ENCODE results near the gene SRC.

SRC gene

GRCh38 chr20:37441023-37441422 is 95.1 kb downstream of the SRC start:
- no peak overlapping the region for H3K27ac ChIP-seq
- H3K4me1 ChIP-seq (ENCODE audit: low read depth, poor library complexity, severe bottlenecking): no peaks in the 10 kb centered on the region
- no peaks in the 10 kb centered on the region for H3K79me2 ChIP-seq (ENCODE audit: insufficient read depth, low read depth)
- peaks cover 3% of the 10 kb centered on the region; the same call in 1 of the 2 replicates for H3K27me3 ChIP-seq (ENCODE audit: insufficient read depth, low read depth)
- no peak overlapping the region for H2AFZ ChIP-seq (ENCODE audit: low read depth)
- H4K20me1 ChIP-seq (ENCODE audit: insufficient read depth): no peaks in the 10 kb centered on the region
- no peaks in the 10 kb centered on the region for H3K36me3 ChIP-seq (ENCODE audit: insufficient read depth)
- H3K9ac ChIP-seq: no peak overlapping the region
- TF ChIP-seq CTCF (conservative IDR thresholded peaks at IDR 0.05; ENCODE audit: low read depth, low read length): no peak
- no peak overlapping the region for H3K4me3 ChIP-seq (IDR thresholded peaks at IDR 0.05; ENCODE audit: insufficient read depth, low read depth, low read length)
- no peak overlapping the region for H3K4me2 ChIP-seq

GRCh38 chr20:37442547-37442946 is 96.6 kb downstream of the SRC start:
- Histone ChIP-seq H2AFZ (ENCODE audit: low read depth) (no peak overlapping the region), H3K27ac (no peak overlapping the region), H3K4me2 (no peak overlapping the region), H4K20me1 (ENCODE audit: insufficient read depth) (no peaks in the 10 kb centered on the region), H3K27me3 (ENCODE audit: insufficient read depth, low read depth) (peaks cover 3% of the 10 kb centered on the region; the same call in 1 of the 2 replicates), H3K9ac (no peak overlapping the region), H3K79me2 (ENCODE audit: insufficient read depth, low read depth) (no peaks in the 10 kb centered on the region), H3K36me3 (ENCODE audit: insufficient read depth) (no peaks in the 10 kb centered on the region), H3K4me1 (ENCODE audit: low read depth, poor library complexity, severe bottlenecking) (no peaks in the 10 kb centered on the region), H3K4me3 (IDR thresholded peaks at IDR 0.05; ENCODE audit: insufficient read depth, low read depth, low read length) (no peak overlapping the region)
- TF ChIP-seq CTCF (conservative IDR thresholded peaks at IDR 0.05; ENCODE audit: low read depth, low read length): no peak

- no peak overlapping the region for H3K4me3 ChIP-seq (IDR thresholded peaks at IDR 0.05; ENCODE audit: insufficient read depth, low read depth, low read length)
- no peak overlapping the region for H2AFZ ChIP-seq (ENCODE audit: low read depth)
- no peaks in the 10 kb centered on the region for H3K4me1 ChIP-seq (ENCODE audit: low read depth, poor library complexity, severe bottlenecking)
- no peaks in the 10 kb centered on the region for H4K20me1 ChIP-seq (ENCODE audit: insufficient read depth)
- no peak for TF ChIP-seq CTCF (conservative IDR thresholded peaks at IDR 0.05; ENCODE audit: low read depth, low read length)
- no peaks in the 10 kb centered on the region for H3K36me3 ChIP-seq (ENCODE audit: insufficient read depth)
- H3K9ac ChIP-seq: no peak overlapping the region
- H3K4me2 ChIP-seq: no peak overlapping the region
- H3K27ac ChIP-seq: no peak overlapping the region
- no peaks in the 10 kb centered on the region for H3K79me2 ChIP-seq (ENCODE audit: insufficient read depth, low read depth)
- peaks cover 3% of the 10 kb centered on the region; the same call in 1 of the 2 replicates for H3K27me3 ChIP-seq (ENCODE audit: insufficient read depth, low read depth)
These were observed 97.0 kb downstream of the SRC start for GRCh38 chr20:37442986-37443385.

- Histone ChIP-seq H2AFZ (ENCODE audit: low read depth) (no peak overlapping the region), H3K9ac (no peak overlapping the region), H3K27ac (no peak overlapping the region), H3K36me3 (ENCODE audit: insufficient read depth) (no peaks in the 10 kb centered on the region), H3K4me3 (IDR thresholded peaks at IDR 0.05; ENCODE audit: insufficient read depth, low read depth, low read length) (no peak overlapping the region), H3K79me2 (ENCODE audit: insufficient read depth, low read depth) (no peaks in the 10 kb centered on the region), H3K4me2 (no peak overlapping the region), H4K20me1 (ENCODE audit: insufficient read depth) (no peaks in the 10 kb centered on the region), H3K27me3 (ENCODE audit: insufficient read depth, low read depth) (peaks cover 3% of the 10 kb centered on the region; the same call in 1 of the 2 replicates), H3K4me1 (ENCODE audit: low read depth, poor library complexity, severe bottlenecking) (no peaks in the 10 kb centered on the region)
- no peak for TF ChIP-seq CTCF (conservative IDR thresholded peaks at IDR 0.05; ENCODE audit: low read depth, low read length)
These were observed 97.7 kb downstream of the SRC start for GRCh38 chr20:37443596-37443995.

Measured in KMS-11 (cell line).